ENCODE results near the gene PRKAG3.

The PRKAG3 gene

DNA sequence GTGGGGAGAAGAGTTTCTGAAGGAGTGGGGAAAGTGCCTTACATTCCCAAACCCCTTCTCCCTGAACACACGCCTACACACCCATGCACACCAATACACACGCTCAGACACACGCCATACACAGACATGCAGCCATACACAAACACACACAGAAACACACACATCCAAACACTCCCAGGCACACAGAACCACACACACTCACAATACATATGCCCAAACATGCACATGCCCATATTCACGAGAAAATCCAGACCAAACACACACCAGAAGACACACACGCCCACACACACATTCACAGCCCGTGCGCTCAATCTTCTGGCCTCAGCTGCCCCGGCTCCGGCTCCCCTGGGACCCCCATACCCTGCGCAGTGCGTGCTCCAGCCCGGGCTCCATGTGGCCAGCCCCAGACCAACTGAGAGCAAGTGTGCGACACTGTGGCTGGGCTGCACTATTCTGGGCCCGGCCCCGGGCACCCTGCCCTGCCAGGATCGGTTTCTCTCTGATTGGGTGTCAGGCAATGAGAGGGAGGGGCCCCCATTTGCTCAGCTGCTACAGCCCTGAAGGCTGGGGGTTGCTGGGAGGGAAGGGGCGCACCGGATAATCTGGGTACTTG is at the start of gene PRKAG3:
TSS of gene PRKAG3 (minus strand) at position 426 of the 613 bp plus-strand sequence.
- DNase-seq (ENCODE audit: low read depth in 3 of 3, low spot score in 1 of 3), result no peak

DNA sequence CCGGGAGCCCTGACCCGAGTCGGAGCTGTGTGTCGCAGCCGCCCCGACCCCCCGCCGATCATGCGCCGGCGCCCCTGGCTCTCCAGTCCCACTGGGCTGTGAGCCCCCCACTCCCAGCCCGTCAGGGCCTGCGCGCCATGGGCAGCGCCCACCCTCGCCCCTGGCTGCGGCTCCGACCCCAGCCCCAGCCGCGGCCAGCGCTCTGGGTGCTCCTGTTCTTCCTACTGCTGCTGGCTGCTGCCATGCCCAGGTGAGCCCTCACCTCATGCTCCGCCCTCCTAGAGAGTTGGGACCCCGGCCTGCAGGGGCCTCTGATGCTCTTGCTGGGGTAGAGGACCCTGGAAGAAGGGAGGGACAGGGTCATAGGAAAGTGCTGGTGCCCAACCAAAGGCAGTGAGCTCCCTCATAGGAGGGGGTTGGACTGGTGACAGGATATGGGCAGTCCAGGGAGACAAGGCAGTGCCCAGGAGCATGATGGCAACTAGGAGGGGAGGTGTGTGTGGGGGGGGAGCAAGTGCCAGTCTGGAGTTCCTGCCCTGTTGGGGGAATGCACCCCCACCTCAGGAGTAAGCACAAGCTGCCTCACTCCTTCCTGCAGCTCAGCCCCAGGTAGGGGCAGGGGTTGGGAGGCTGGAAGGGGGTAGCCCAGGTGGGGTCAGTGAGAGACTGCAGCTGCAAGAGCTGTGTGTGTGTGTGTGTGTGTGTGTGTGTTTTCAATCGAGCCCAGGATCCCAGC is 49.4 kb upstream of the PRKAG3 start:
- no peak for DNase-seq (ENCODE audit: low read depth in 3 of 3, low spot score in 1 of 3)

DNA sequence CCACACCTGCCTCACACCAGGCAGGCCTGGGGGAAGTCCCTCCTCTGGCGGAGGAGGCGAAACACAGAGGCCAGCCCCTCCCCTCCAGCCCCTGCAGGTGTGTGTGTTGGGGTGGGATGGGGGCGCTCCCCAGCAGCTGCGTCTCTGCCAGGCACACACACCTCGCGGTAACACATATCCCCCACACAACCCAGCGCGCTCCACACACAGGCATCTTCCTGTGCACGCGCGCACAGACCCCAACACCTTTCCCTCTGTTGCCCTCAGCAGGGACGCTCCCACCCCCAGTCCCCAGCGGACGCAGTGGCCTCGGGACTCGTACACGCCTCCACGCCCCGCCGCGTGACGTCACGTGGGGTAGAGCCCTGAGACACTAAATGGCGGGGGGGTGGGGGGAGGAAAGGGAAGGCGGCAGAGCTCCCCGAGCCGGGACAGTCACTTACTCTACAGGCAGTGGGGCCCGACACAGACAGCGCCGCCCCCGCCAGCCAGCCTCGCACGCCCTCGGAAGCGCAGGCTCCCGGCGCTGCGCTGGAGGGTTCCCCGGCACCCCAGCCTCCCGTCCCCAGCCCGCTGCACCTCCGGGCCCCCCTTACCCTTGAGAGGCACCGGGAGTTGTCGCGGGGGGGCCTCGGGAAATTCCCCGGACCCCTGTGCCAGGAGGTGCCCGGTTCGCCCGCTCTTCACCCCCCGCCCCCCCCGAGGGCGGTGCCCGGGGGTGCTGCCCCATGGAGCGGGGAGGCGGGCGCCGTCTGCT is 48.7 kb upstream of the PRKAG3 start, which contains the start of gene WNT10A:
TSS of gene WNT10A (plus strand) at position 751 of the 757 bp plus-strand sequence. CDS start 144 bp downstream, outside the sequence.
- peak; percentile 60 to 71 (median 70) for DNase-seq (ENCODE audit: low read depth in 3 of 3, low spot score in 1 of 3)

DNA sequence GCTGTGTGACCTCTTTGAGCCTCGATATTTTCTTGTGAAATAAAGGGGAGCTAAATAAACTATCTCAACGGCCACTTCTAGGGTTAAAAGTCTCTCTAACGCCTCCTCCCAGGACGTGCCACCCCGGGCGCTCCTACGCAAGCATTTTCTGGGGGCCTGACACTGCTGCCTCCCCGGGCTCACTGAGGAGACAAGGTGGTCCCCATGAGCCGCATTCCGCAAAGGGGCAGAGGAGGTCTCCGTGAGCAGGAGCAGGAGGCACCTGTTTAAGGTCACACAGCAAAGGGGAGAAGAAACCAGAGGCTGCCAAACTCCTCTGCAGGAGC is 48.1 kb upstream of the PRKAG3 start:
- no peak for DNase-seq (ENCODE audit: low read depth in 3 of 3, low spot score in 1 of 3)

DNA sequence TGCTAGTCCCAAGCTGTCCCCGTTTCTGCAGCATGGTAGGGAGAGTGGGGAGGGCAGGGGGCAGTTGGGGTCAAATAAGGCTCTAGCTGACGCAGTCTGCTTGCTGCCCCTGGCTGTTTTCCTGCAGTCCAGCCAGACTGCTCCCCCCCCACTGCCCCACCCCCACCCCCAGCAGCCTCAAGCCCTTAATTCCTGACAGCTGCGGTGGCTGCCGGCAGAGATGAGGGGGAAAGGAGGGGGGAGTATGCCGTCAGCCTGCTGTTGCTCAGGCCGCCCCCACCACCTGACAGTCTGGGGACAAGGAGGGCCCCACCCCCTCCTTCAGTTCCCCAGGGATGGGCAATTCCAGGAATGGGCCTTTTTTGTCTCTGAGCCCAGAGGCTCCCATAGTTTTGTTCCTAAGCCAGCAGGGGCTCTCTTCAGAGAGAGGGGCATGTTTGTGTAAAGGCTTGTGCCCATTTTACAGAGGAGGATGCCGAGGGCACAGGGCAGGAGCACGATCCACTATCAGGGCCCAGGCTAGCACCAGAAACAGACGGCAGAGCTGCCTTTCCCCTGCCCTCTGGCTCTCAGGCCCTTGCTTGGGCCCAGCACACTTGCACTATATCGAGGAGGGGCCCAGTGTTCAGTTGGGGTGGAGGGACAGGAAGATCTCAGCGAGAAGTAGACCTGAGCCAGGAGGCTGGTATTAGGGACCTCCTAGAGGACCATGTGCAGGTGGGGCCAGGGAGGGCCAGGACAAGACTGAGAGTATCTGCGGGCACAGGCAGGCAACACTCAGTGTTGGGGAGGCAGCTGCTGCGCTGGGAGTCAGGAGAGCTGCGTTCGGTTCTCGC is 47.5 kb upstream of the PRKAG3 start:
- DNase-seq (ENCODE audit: low read depth in 3 of 3, low spot score in 1 of 3), result no peak

DNA sequence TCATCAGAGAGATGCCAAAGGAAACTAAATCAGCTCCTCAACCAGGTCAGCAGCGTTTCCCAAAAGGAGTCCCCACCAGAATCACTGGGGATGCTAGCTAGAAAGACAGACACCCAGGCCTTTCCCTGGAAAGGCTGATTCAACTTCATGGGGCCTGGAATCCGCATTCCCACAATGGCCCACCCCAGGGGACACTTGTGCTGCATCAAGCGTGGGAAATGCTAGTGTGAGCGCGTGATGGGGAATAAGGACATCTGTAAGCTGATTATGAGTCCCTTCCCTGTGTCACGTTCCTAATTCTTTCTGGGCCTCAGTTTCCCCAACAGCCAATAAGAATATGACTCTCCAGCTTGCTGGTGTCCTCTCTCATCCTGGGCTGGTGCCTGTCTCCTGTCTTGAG is 46.9 kb upstream of the PRKAG3 start:
- DNase-seq (ENCODE audit: low read depth in 3 of 3, low spot score in 1 of 3), result no peak

DNA sequence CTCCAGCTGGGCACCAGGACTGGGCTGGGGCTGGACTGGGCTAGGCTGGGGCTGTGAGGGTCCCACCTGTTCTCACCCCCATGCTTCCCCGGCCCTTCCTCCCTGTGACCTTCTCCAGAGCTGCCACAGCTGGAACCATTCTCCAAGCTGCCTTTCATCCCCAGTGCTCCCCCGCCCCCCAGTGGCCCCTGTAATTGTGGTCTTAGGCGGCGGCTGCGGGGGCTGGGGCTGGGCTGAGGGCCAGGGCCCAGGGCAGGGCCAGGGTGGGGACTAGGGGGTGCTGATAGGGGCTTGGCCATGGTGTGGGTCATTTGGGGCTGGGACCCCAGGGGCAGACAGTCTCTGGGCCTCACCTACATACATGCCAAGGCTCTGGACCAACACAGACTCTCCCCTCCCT is 46.3 kb upstream of the PRKAG3 start:
- no peak for DNase-seq (ENCODE audit: low read depth in 3 of 3, low spot score in 1 of 3)

DNA sequence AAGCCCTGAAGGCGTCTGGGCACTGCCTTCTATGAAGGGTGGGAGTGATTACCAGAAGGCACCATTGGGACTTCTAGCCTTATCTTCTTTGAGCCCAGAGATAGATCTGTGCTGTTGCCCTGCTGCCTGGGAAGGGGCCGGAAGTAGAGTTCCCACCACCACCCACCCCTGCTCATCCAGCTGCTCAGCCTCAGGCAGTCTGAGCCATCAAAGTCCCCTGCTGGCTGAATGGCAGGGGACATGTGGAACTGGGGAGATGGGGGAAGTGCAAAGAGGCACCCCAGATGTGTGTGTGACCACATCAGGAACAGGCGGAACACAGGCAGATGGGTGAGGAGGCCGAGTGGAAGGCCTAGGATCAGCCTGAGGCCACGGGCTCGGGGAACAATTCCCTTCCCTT is 45.7 kb upstream of the PRKAG3 start:
- no peak for DNase-seq (ENCODE audit: low read depth in 3 of 3, low spot score in 1 of 3)

DNA sequence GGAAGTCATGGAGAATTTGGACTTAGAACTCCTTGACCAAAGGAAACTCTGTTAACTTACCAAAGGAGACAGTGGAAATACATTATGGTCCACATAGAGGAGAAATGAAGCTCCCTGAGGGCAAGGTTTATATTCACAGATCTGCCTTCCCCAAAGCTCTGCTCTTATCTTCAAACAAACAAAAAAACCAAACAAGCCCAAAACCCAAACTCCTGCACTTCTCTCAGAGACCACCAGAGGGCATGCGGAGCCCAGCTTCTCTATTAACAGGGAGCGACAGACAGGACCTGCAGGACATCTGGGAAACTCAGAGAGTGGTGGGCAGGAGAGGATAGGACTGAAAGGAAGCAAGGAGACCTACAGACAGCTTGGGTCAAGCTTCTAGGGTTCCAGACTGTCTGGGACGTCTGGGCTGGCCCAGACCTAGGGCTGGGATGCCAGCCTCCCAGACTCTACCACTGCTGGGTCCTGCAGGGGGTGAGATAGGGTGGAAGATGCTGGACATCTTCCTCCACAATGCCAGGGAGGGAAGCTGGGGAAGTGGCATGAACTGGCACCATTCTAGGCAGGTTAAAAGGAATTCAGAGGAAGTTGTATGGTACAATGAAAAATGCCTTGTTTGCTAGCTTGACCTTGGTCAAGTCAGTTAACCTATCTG is 45.1 kb upstream of the PRKAG3 start:
- peak in 2 of 3 donors; percentile 63 to 64 for DNase-seq (ENCODE audit: low read depth in 3 of 3, low spot score in 1 of 3)

DNA sequence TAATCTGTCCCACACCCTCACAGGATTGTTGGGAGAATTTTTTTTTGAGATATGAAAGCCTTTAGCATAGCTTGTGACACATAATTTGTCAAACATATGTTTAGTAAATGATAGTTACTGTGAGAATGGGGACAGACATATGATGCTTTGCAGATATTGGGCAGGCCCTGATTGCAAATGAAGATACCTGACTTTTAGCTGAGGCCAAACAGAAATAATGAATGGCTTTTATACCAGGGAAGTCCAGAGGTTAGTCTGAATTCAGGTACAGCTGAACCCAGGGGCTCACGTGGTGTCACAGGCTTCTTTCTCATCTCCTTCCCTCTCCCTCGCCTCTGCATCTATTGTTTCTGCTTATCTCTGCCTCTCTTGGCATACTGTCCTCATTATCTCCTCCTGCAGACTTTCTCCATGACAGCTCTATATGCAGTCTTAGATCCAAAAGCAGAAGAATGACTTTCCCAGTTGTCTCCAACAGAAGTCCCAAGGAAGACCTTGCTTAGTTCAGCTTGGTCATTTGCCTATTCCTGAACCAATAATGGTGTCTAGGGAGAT is 44.2 kb upstream of the PRKAG3 start:
- no peak for DNase-seq (ENCODE audit: low read depth in 3 of 3, low spot score in 1 of 3)

DNA sequence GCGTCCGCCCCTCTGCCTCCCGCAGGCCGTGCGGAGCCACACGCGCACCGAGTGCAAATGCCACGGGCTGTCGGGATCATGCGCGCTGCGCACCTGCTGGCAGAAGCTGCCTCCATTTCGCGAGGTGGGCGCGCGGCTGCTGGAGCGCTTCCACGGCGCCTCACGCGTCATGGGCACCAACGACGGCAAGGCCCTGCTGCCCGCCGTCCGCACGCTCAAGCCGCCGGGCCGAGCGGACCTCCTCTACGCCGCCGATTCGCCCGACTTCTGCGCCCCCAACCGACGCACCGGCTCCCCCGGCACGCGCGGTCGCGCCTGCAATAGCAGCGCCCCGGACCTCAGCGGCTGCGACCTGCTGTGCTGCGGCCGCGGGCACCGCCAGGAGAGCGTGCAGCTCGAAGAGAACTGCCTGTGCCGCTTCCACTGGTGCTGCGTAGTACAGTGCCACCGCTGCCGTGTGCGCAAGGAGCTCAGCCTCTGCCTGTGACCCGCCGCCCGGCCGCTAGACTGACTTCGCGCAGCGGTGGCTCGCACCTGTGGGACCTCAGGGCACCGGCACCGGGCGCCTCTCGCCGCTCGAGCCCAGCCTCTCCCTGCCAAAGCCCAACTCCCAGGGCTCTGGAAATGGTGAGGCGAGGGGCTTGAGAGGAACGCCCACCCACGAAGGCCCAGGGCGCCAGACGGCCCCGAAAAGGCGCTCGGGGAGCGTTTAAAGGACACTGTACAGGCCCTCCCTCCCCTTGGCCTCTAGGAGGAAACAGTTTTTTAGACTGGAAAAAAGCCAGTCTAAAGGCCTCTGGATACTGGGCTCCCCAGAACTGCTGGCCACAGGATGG is 42.0 kb upstream of the PRKAG3 start:
- no peak for DNase-seq (ENCODE audit: low read depth in 3 of 3, low spot score in 1 of 3)

DNA sequence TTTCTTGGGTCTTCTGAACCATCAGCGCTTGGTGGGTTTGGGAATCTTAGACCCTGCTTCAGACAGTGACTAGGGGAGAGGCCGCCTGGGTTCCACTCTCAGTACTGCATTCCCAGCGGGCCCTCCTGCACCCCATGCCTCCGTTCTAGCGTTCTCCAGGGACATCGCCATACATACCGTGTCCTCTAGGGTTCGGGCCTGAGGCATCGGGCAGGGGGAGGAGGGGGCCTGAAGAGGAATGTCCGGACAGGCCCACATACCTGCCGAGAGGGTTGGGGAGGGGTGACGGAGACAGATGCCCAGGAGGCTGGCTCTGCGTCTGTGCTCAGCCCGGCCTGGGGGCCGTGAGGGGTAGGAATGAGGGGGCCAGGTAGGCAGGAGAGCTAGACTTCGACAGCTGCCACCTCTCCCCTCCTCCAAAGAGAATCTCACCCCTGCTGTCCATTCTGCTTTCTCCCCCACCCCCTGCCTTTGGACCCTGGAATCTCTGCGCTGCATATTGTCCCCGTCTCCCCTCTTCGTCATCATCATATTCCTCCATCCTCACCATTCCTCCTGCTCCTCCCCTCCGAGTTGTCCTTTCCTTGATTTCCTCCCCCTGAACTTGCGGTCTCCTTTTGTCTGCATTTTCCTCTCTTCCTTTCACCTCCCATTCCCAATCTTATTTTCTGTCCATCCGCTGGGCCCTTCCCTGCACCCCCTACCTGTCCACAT is 41.2 kb upstream of the PRKAG3 start:
- DNase-seq (ENCODE audit: low read depth in 3 of 3, low spot score in 1 of 3), result no peak

DNA sequence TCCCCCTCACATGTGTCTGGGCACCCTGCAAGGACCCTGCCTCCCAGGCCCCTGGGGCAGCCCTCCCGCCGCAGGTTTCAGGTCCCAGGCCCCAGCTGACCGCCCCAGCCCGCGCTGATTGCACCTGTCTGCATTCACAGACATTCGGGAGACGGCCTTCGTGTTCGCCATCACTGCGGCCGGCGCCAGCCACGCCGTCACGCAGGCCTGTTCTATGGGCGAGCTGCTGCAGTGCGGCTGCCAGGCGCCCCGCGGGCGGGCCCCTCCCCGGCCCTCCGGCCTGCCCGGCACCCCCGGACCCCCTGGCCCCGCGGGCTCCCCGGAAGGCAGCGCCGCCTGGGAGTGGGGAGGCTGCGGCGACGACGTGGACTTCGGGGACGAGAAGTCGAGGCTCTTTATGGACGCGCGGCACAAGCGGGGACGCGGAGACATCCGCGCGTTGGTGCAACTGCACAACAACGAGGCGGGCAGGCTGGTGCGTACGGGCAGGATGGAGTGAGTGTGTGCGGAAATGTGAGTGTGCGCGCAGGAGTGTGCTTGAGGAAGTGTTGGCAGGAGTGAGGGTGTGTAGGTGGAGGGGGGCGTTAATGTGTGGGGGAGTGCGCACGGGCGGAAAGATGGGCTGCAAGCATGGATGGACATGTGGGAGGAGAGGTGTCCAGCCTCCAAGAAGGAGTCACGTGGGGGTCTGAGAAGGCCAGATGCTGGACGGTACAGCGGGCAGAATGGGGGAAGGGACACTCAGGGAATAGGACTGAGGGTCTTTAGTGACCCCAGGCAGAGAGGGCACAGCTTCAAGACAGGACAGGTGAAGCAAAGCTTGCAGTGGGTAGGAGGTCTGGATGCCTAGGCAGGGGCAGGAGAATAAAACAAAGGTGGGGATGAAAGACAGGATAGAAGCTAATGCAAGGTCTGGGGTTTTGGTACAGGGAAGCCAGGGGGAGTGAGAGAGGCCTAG is 40.0 kb upstream of the PRKAG3 start:
- DNase-seq (ENCODE audit: low read depth in 3 of 3, low spot score in 1 of 3), result no peak

DNA sequence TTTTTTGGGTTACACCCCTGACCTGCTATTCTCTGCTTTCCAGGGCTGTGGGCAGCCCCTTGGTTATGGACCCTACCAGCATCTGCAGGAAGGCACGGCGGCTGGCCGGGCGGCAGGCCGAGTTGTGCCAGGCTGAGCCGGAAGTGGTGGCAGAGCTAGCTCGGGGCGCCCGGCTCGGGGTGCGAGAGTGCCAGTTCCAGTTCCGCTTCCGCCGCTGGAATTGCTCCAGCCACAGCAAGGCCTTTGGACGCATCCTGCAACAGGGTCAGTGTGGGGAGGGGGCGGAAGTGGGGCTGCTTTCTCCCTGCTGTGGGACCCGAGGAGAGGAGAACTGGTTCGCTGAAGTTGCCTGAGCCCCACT is 39.4 kb upstream of the PRKAG3 start:
- no peak for DNase-seq (ENCODE audit: low read depth in 3 of 3, low spot score in 1 of 3)

DNA sequence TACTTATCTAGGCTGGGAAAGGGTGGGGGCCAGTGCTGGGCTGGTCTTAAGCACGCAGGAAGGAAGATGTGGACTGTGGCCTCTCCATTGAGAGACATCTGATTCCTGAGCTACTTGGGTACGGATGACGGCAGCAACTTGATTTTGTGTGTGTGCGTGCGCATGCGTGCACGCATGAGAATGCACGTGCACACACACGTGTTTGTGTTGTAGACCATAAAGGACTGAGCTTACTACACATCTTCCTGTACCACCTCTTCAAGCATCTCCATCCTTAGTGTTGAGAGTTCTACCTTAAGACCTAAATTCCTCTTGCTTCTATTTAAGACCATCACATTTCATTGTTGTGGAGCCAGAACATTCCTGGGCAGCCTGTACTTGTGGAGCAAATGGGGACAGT is 37.5 kb upstream of the PRKAG3 start:
- no peak for DNase-seq (ENCODE audit: low read depth in 3 of 3, low spot score in 1 of 3)

DNA sequence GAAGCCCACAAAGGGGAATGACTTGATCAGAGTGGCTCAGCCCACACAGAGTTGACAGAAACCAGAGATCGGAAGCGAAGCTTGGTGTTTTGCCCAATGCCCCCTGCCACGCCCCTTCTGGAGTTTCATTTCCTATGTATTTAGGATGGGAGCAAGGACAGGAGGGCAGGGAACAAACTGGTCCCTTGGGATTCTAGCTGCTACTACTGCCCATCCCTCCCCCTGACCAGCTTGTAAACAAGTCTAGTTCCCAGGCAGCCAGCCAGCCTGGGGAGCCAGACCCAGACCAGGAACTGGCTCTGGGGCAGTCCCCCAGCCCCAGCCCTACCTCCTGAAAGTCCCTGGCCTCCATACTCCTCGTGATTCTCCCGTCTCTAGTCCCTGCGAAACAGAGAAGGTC is 36.3 kb upstream of the PRKAG3 start:
- no peak for DNase-seq (ENCODE audit: low read depth in 3 of 3, low spot score in 1 of 3)

DNA sequence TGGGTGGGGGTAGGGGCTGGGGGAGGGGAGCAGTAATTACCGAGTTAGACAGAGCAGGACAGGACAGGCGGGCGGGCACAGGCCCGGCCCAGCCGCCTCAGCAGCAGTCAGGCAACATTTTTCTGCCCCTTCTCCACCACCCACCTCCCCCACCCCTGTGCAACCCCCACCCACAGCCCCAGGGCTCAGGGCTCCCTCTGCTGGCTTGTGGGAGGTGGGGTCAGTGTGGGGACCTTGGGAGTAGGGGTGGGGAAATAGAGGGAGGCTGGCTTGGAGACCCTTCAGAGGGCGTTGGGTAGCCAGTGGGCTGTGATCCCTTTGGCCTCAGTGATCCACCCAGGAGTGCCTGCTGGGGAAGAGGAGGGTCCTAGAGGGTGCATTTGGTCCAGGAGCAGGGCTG is 34.4 kb upstream of the PRKAG3 start:
- no peak for DNase-seq (ENCODE audit: low read depth in 3 of 3, low spot score in 1 of 3)

DNA sequence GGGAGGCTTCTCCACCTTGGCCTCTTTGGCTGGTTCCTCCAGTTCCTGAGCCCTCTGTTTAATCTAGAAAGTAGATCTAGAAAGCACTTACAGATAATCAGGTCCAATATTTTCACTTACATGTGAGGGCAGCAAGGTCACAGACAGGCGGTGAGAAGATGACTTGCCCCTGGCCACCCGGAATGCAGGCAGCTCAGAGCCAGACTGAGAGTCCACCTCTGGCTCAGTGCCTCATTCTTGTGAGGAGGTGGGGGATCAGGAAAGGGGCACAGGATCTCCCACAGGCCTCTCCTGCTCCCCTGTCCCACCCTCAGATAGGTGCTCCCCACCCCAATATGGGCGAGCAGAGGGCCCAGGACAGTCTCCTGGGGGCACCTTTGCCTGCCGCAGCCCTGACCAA is 33.8 kb upstream of the PRKAG3 start:
- DNase-seq (ENCODE audit: low read depth in 3 of 3, low spot score in 1 of 3), result no peak
